HG03469 (cell line): ENCODE data around the gene MED28.

Source experiments
- ATAC-seq: cut with Tn5 transposase; IDR thresholded peaks from one replicate; pipeline ENCODE4 v1.9.1; 2021; ENCODE audit warnings: mild to moderate bottlenecking, moderate library complexity, moderate number of reproducible peaks; ENCODE audit not compliant: unreplicated experiment

Gene MED28

GRCh38 chr4:17665346-17665745, 50.9 kb downstream of the MED28 start:
- no peak for ATAC-seq

GRCh38 chr4:17665852-17666251, 51.4 kb downstream of the MED28 start:
- no peak for ATAC-seq

- no peak for ATAC-seq
These were observed 52.8 kb downstream of the MED28 start for GRCh38 chr4:17667253-17667652.

- no peak for ATAC-seq
These were observed 53.3 kb downstream of the MED28 start for GRCh38 chr4:17667653-17668201.

GRCh38 chr4:17670423-17670822, 56.0 kb downstream of the MED28 start:
- ATAC-seq: no peak

GRCh38 chr4:17680559-17681280, 66.3 kb downstream of the MED28 start:
- ATAC-seq: no peak

- no peak for ATAC-seq
These were observed 67.1 kb downstream of the MED28 start for GRCh38 chr4:17681281-17682221.

- no peak for ATAC-seq
These were observed 67.8 kb downstream of the MED28 start for GRCh38 chr4:17682222-17682566.
